Skeletal muscle tissue (tissue), 4 donors: Measurements from ENCODE around the gene XCR1. TPM values are rescaled to one million over a fixed set of nuclear protein-coding genes. Genes with fewer than 3 reads are reported as not detected.

ENCODE experiments used
- H3K27ac ChIP-seq: one replicate; pipeline ENCODE4 v1.7.0; 2013; ENCODE audit warnings: mild to moderate bottlenecking, low read depth, low read length, inconsistent platforms
- H3K27me3 ChIP-seq, 3 donors: one replicate each; pipeline ENCODE4 v1.7.0; 2013; ENCODE audit warnings: low read length in 3 of 3; ENCODE audit not compliant: control insufficient read depth in 3 of 3, insufficient read depth in 3 of 3
- H3K36me3 ChIP-seq, 3 donors: one replicate each; pipeline ENCODE4 v1.7.0; 2013; ENCODE audit warnings: low read length in 3 of 3; ENCODE audit not compliant: control insufficient read depth in 3 of 3, insufficient read depth in 3 of 3
- H3K4me1 ChIP-seq, 3 donors: one replicate each; pipeline ENCODE4 v1.7.0; 2013; ENCODE audit warnings: low read length in 3 of 3, mild to moderate bottlenecking in 3 of 3; ENCODE audit not compliant: control insufficient read depth in 3 of 3, insufficient read depth in 3 of 3
- H3K4me3 ChIP-seq, 3 donors: one replicate each; pipeline ENCODE4 v1.7.0; 2013; ENCODE audit warnings: low read length in 3 of 3
- H3K9ac ChIP-seq, 3 donors: one replicate each; pipeline ENCODE4 v1.7.0; 2013; ENCODE audit warnings: low read length in 3 of 3, mild to moderate bottlenecking in 3 of 3, moderate library complexity in 2 of 3, low read depth in 1 of 3
- H3K9me3 ChIP-seq, 3 donors: one replicate each; pipeline ENCODE4 v1.7.0; 2013; ENCODE audit warnings: low read length in 3 of 3; ENCODE audit not compliant: control insufficient read depth in 3 of 3
- total RNA-seq: library from RNA; depleted of rRNA; stranded (reverse); fragments of >200 nt; gene quantifications from one replicate; pipeline ENCODE4 v1.2.3, GENCODE V29; 2014
- donor health status: Osteomylitis.

The XCR1 gene
- total RNA-seq, 1 donor from 2014 or later: not detected

DNA sequence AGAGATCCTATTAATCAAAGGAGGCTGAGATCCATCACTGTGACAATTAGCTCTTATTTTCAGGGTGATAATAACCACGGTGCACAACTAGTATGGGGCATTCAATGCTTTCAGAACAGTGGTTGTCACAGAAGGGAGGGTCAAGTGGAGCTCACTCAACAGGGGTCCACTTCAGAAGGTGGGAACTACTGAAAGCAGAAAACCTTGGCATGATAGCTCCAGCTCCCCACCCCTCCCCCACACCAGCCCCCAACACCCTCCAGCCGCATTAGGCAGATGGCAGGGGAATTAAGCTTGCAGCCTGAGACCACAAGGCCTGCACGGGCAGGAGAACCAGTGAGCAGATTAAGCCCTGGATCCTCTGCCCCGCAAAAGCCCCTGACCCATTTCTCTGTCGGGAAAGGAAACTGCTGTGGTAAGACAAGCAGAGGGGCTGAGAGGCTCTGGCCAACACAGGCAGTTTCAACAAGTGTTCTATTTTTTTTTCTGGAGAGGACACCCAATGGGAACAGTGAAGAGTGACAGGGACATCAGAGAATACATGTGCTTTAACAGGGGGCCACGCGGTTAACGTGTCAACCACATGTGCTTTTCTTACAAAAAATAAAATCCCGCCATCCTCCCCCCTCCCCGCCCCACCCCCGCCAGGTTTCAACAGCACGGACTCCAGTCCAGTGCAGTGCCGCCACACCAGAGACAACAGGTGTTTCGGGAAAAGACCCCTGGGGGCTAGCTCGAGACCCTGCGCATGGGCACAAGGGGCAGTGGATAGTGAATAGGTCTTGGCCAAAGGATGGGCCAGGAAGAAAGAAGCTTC is 32.7 kb downstream of the XCR1 start:
- peaks cover 48 to 60% (median 51%) of the 10 kb centered on the region in 3 donors for H3K4me1 ChIP-seq
- H3K9me3 ChIP-seq: no peaks in the 10 kb centered on the region
- peak overlapping the region; percentile 92 to 93 (median 93) for H3K4me3 ChIP-seq
- H3K27me3 ChIP-seq: no peaks in the 10 kb centered on the region
- peaks cover 0 to 2% (median 0%) of the 10 kb centered on the region in 3 donors for H3K36me3 ChIP-seq
- H3K9ac ChIP-seq: peak overlapping the region; percentile 97 to 100 (median 99)
- H3K27ac ChIP-seq: peak overlapping the region; percentile 99

DNA sequence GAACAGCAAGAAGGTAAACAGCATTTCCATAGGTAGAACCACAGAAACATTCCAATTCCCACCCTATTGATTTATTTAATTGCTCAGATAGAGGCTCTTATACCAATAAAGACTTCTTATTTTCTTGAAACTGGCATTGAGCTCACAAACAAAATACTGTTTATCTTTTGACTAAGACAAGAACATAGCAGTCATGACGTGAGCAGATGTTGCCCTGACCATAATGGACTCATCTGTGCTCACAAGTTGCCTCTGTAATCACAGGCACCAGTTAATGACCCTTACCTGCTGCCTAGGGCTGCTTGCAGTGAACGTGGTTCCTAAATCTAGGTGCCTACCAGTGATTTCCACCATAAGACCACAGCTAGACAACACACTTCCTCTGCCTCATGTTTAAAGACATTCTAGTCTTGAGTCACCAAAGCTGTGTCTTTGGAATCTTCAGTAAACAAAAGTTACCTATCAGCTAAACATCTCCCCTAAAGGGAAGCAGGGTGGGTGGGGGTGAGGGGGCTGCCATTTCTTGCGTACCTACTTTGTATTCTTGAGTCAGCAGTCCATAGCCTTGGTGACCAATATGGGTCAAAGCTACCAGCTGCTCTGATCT is 33.8 kb downstream of the XCR1 start:
- Histone ChIP-seq H3K4me3 (peak overlapping the region in 2 of 3 donors; percentile 54 to 58), H3K27ac (peak overlapping the region; percentile 99)

DNA sequence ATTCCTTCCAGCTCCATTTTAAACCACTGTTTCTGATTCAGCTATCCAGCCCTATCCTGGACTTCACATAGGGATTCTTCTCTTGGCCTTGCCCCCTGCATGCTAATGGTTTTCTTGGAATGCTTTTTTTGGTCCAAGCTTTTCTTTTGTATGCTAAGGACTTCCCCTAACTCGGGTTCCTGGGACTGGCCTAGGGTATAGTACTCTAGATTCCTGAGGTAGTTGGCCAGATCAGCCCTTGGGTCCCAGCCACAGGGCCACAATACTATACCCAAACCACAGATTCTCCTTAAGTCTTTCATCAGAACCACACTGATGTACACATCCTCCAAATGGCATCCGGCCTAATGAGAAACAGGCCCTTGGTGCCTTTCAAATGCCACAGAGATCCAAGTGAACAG is 34.5 kb downstream of the XCR1 start:
- Histone ChIP-seq H3K4me3 (peak overlapping the region in 2 of 3 donors; percentile 38 to 58), H3K9ac (peak overlapping the region; percentile 51 to 58 (median 57)), H3K36me3 (peaks cover 0 to 2% (median 0%) of the 10 kb centered on the region in 3 donors), H3K27me3 (no peaks in the 10 kb centered on the region), H3K27ac (peak overlapping the region; percentile 99), H3K4me1 (peaks cover 66 to 78% (median 69%) of the 10 kb centered on the region in 3 donors), H3K9me3 (no peaks in the 10 kb centered on the region)

More for the DNA sequence above, 33.8 kb downstream of the XCR1 start:
- Histone ChIP-seq H3K9ac (peak overlapping the region in 1 of 3 donors; percentile 58), H3K36me3 (peaks cover 0 to 2% (median 0%) of the 10 kb centered on the region in 3 donors), H3K9me3 (no peaks in the 10 kb centered on the region), H3K4me1 (peaks cover 59 to 71% (median 62%) of the 10 kb centered on the region in 3 donors), H3K27me3 (no peaks in the 10 kb centered on the region)

DNA sequence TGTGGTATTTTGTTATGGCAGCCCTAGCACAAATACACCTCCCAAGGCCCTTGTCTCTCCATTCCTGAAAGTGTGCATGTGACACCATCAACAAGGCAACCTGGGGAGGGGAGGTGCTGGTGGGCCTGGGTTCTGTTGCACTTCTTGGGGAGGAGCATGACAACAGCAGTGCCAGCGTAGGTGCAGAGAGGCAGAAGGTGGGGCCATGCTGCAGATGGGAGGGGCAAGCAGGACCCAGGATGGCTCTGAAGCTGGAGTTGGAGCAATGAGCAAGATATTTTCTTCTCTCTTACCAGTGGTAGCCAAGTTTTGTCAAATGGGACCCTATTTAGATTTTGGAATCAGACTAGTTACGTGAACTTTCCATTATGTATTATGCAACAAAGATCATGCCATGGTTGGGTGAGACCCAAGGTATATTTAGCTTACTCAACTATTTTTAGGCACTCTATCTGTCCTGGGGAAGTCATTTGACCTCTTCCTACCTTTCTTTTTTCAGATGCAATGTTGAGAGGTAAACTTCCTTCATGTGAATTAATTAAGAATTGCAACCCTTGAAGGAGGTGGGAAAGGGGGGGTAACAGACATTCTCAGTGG is 35.1 kb downstream of the XCR1 start:
- peaks cover 0 to 2% (median 0%) of the 10 kb centered on the region in 3 donors for H3K36me3 ChIP-seq
- H3K9ac ChIP-seq: peak overlapping the region; percentile 58 to 84 (median 78)
- no peaks in the 10 kb centered on the region for H3K9me3 ChIP-seq
- peak overlapping the region; percentile 99 for H3K27ac ChIP-seq
- H3K27me3 ChIP-seq: no peaks in the 10 kb centered on the region
- peak overlapping the region; percentile 38 to 58 (median 52) for H3K4me3 ChIP-seq
- H3K4me1 ChIP-seq: peaks cover 72 to 84% (median 75%) of the 10 kb centered on the region in 3 donors

DNA sequence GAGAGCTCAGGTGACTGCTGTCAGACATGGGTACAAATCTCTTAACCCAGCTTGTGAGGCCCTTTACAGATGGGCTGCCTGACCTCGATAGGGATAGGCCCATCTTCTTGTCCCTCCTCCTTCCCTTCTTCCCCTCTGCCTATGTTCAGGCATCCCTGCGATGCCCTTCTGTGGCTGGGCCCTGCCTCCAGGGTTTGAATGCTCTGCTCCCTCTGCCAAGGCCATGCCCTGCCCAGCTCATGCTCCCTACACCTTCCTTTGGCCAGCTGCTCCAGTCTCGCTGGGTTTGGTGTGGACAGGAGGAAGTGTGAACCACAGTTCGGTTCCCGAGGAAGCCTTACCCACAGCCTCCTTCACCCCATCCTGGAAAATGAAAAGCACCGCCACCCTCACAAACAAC is 35.9 kb downstream of the XCR1 start:
- Histone ChIP-seq H3K9ac (peak overlapping the region; percentile 46 to 84 (median 72)), H3K4me3 (peak overlapping the region in 2 of 3 donors; percentile 41 to 52), H3K9me3 (no peaks in the 10 kb centered on the region), H3K27ac (peak overlapping the region; percentile 99), H3K4me1 (peaks cover 79 to 89% (median 83%) of the 10 kb centered on the region in 3 donors), H3K36me3 (peaks cover 0 to 2% (median 0%) of the 10 kb centered on the region in 3 donors), H3K27me3 (no peaks in the 10 kb centered on the region)

DNA sequence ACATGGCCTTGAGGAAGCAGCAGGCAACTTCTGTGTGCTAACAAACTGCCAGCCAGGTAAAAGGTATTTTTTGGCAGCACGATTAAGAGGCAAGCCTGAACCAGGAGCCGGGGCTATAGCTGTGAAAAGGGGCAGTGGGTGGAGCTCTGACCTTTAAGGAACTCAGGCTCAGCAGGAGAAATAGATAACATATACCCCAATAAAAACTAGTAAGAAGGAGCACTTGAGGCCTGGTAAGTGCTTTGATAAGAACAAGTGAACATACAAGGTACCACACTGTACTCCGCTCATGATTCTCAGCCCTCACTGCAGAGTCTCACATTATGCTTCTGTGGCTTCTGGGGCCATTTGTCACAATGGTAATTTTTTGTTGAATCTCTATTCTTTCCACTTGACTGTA is 37.1 kb downstream of the XCR1 start:
- peak overlapping the region; percentile 99 for H3K27ac ChIP-seq
- H3K4me1 ChIP-seq: peaks cover 83 to 89% (median 88%) of the 10 kb centered on the region in 3 donors
- H3K36me3 ChIP-seq: peaks cover 0 to 2% (median 0%) of the 10 kb centered on the region in 3 donors

DNA sequence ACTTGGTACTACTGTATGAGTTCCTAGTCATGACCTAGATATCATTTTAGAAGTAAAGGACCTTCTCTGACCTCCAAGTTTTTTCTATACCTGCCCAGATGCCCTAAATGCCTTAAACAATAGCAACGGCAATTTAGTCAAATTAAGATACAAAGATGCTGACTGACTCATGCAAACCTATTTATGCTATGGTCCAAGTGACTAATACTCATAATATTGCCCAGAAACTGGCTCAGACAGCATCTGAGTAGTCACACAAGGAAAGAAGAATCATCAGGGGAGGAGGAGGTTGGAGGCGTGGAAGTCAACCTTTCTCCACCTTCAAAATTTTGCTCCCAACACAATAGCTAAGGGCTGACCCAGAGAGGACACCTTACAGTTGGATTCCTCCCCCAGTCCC is 38.5 kb downstream of the XCR1 start:
- Histone ChIP-seq H3K4me3 (peak overlapping the region; percentile 42 to 71 (median 61)), H3K36me3 (peaks cover 0 to 2% (median under 1%) of the 10 kb centered on the region in 3 donors), H3K27me3 (no peaks in the 10 kb centered on the region), H3K4me1 (peaks cover 91 to 95% (median 95%) of the 10 kb centered on the region in 3 donors), H3K9ac (peak overlapping the region; percentile 5 to 92 (median 86)), H3K27ac (peak overlapping the region; percentile 99), H3K9me3 (no peaks in the 10 kb centered on the region)

More for the DNA sequence above, 37.1 kb downstream of the XCR1 start:
- no peaks in the 10 kb centered on the region for H3K9me3 ChIP-seq
- peak overlapping the region; percentile 45 to 92 (median 86) for H3K9ac ChIP-seq
- peak overlapping the region in 1 of 3 donors; percentile 10 for H3K4me3 ChIP-seq
- no peaks in the 10 kb centered on the region for H3K27me3 ChIP-seq

DNA sequence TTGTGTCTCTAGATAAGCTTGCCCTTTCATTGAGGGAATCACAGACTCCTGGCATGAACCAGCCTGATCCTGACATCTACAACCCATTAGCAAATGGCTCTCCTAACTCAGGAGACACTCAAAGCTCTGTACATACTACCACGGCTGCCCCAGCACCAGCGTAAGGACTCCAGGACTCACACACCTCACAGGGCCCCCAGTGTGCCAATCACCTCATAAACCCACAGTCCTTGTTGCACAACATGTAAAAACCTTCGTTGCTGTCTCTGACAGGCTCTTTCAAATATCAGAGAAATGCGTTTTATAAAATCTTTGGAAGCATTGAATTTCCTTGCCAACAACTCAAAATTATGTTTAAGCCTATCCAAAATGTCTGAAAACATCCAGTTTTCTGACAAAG is 38.9 kb downstream of the XCR1 start:
- Histone ChIP-seq H3K9me3 (no peaks in the 10 kb centered on the region), H3K4me3 (peak overlapping the region; percentile 42 to 71 (median 61)), H3K9ac (peak overlapping the region; percentile 86 to 93 (median 92)), H3K36me3 (peaks cover under 1 to 4% (median 2%) of the 10 kb centered on the region in 3 donors), H3K27ac (peak overlapping the region; percentile 99), H3K4me1 (peaks cover 91 to 96% (median 96%) of the 10 kb centered on the region in 3 donors), H3K27me3 (no peaks in the 10 kb centered on the region)

DNA sequence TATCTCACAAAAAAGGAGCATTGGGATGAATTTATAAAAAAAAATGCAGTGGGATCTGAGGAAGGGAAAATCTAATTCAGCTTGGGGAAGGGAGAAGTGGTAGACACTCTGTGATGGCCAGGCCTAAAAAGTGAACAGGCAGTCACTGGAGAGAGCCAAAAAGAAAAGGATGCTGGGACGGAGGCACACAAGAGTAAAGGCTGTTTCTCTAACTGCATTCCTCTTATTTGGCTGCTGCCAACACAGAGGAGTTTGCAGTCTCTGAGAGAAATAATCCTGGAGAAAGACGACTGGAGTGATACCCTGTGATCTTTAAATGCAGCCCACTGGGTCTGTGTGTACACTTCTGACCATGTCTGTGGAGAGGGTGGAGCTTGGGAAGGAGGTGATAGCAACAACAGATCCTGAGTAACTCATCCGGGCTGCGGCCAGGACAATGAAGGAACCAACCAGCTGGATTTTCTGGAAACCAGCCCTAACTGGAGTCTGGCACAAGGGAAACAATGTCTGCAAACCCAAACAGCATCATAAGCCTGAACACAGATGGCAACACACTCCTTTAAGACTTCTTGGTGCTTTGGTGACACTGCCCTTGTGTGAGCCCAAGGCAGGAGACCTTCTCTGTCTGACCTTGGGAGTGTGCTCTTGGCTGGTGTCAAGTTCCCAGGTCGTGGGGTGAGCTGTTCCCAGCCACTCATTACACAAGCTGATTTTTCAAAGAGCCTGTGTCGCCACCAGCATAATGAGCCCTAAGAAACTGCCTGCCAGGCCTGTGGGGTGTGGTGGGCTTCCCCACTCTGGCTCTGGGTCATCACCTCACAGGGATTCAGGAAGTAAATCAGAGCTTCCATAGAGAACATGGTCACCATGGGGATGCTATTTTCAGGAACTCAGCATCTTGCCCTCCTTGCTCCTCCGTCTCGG is 39.7 kb downstream of the XCR1 start:
- Histone ChIP-seq H3K4me3 (peak overlapping the region; percentile 39 to 72 (median 71)), H3K4me1 (peaks cover 91 to 96% (median 95%) of the 10 kb centered on the region in 3 donors), H3K27me3 (no peaks in the 10 kb centered on the region), H3K36me3 (peaks cover 7 to 11% (median 8%) of the 10 kb centered on the region in 3 donors), H3K9me3 (no peaks in the 10 kb centered on the region), H3K9ac (peak overlapping the region; percentile 86 to 93 (median 92)), H3K27ac (peak overlapping the region; percentile 99)
